KMS-11 (cell line): Measurements from ENCODE around the gene HK1.

ENCODE experiments used
- H2AFZ ChIP-seq: fragments of 200-600 bp; sonication (generic); 2 replicates; pipeline ENCODE4 v1.6.1; 2016; ENCODE audit warnings: antibody characterized with exemption, mixed run types, low read depth
- H3K27ac ChIP-seq: fragments of 200-600 bp; sonication (generic); 2 replicates; pipeline ENCODE4 v1.6.1; 2016; ENCODE audit warnings: mild to moderate bottlenecking, mixed run types
- H3K27me3 ChIP-seq: fragments of 200-600 bp; sonication (generic); 2 replicates; pipeline ENCODE4 v1.6.1; 2017; ENCODE audit warnings: mild to moderate bottlenecking, low read depth, mixed run types, moderate library complexity; ENCODE audit not compliant: insufficient read depth
- H3K36me3 ChIP-seq: fragments of 200-600 bp; sonication (generic); 2 replicates; pipeline ENCODE4 v1.6.1; 2017; ENCODE audit warnings: mild to moderate bottlenecking, mixed run types; ENCODE audit not compliant: insufficient read depth
- H3K4me1 ChIP-seq: fragments of 200-600 bp; sonication (generic); 2 replicates; pipeline ENCODE4 v1.6.1; 2016; ENCODE audit warnings: mild to moderate bottlenecking, low read depth, mixed run types; ENCODE audit not compliant: poor library complexity, severe bottlenecking
- H3K4me2 ChIP-seq: fragments of 200-600 bp; sonication (generic); 2 replicates; pipeline ENCODE4 v1.7.0; 2016; ENCODE audit warnings: mild to moderate bottlenecking, mixed run types
- H3K4me3 ChIP-seq: fragments of 200-600 bp; sonication (generic); IDR thresholded peaks from 2 replicates; pipeline ENCODE4 v1.6.1; 2017; ENCODE audit warnings: low read depth, low read length, mixed read lengths; ENCODE audit not compliant: insufficient read depth
- H3K79me2 ChIP-seq: fragments of 200-600 bp; sonication (generic); 2 replicates; pipeline ENCODE4 v1.6.1; 2016; ENCODE audit warnings: low read depth, mixed run types; ENCODE audit not compliant: insufficient read depth
- H3K9ac ChIP-seq: fragments of 200-600 bp; sonication (generic); 2 replicates; pipeline ENCODE4 v1.6.1; 2016; ENCODE audit warnings: mild to moderate bottlenecking, mixed run types
- H4K20me1 ChIP-seq: fragments of 200-600 bp; sonication (generic); 2 replicates; pipeline ENCODE4 v1.6.1; 2016; ENCODE audit warnings: mild to moderate bottlenecking, mixed run types; ENCODE audit not compliant: insufficient read depth
- CTCF ChIP-seq: fragments of 200-600 bp; sonication (generic); conservative IDR thresholded peaks from 2 replicates; pipeline ENCODE4 v1.6.1; 2017; ENCODE audit warnings: low read depth, mild to moderate bottlenecking, antibody characterized with exemption, low read length, moderate library complexity, mixed read lengths

The HK1 gene

GRCh38 chr10:69401416-69401815 lies 123.1 kb downstream of the HK1 start:
- no peaks in the 10 kb centered on the region for H3K36me3 ChIP-seq

GRCh38 chr10:69402386-69402785 lies 124.1 kb downstream of the HK1 start:
- no peak for TF ChIP-seq CTCF
- Histone ChIP-seq H3K36me3 (no peaks in the 10 kb centered on the region), H4K20me1 (no peaks in the 10 kb centered on the region), H3K4me2 (no peak overlapping the region), H3K27ac (no peak overlapping the region), H3K9ac (no peak overlapping the region), H3K27me3 (no peaks in the 10 kb centered on the region), H3K4me3 (no peak overlapping the region), H3K4me1 (no peaks in the 10 kb centered on the region), H2AFZ (no peak overlapping the region), H3K79me2 (no peaks in the 10 kb centered on the region)

More at GRCh38 chr10:69401416-69401815, 123.1 kb downstream of the HK1 start:
- no peaks in the 10 kb centered on the region for H3K4me1 ChIP-seq
- no peak overlapping the region for H3K4me3 ChIP-seq
- no peak overlapping the region for H3K9ac ChIP-seq
- H3K27me3 ChIP-seq = no peaks in the 10 kb centered on the region
- H3K4me2 ChIP-seq = no peak overlapping the region
- no peaks in the 10 kb centered on the region for H3K79me2 ChIP-seq
- no peak for TF ChIP-seq CTCF
- H2AFZ ChIP-seq = no peak overlapping the region
- no peaks in the 10 kb centered on the region for H4K20me1 ChIP-seq
- H3K27ac ChIP-seq = no peak overlapping the region

GRCh38 chr10:69403066-69403465 lies 124.8 kb downstream of the HK1 start:
- Histone ChIP-seq H3K4me1 (peaks cover 3% of the 10 kb centered on the region), H4K20me1 (no peaks in the 10 kb centered on the region), H3K27me3 (no peaks in the 10 kb centered on the region), H3K36me3 (no peaks in the 10 kb centered on the region), H3K79me2 (no peaks in the 10 kb centered on the region), H3K4me2 (no peak overlapping the region), H3K9ac (no peak overlapping the region), H3K27ac (no peak overlapping the region), H2AFZ (no peak overlapping the region), H3K4me3 (no peak overlapping the region)
- no peak for TF ChIP-seq CTCF

- Histone ChIP-seq H3K36me3 (no peaks in the 10 kb centered on the region), H3K4me3 (no peak overlapping the region), H3K4me1 (peaks cover 7% of the 10 kb centered on the region), H4K20me1 (no peaks in the 10 kb centered on the region), H3K27me3 (no peaks in the 10 kb centered on the region), H3K27ac (no peak overlapping the region), H2AFZ (no peak overlapping the region), H3K9ac (no peak overlapping the region), H3K79me2 (no peaks in the 10 kb centered on the region), H3K4me2 (no peak overlapping the region)
- no peak for TF ChIP-seq CTCF
These were observed 125.2 kb downstream of the HK1 start for GRCh38 chr10:69403519-69403918.
